HUES6 (cell line): ENCODE measurements around the gene EYA4.
"Not testable (repeated sequence)": the region's sequence is repeated elsewhere in the genome, so short reads cannot be mapped to it uniquely, and the experiment has no call there.

Source experiments
- H3K27ac ChIP-seq: 2 replicates; pipeline ENCODE4 v1.7.0; 2013; ENCODE audit warnings: low read depth, mild to moderate bottlenecking, low read length, inconsistent platforms
- H3K27me3 ChIP-seq: 2 replicates; pipeline ENCODE4 v1.6.1; 2013; ENCODE audit warnings: low read length; ENCODE audit not compliant: control insufficient read depth, insufficient read depth
- H3K36me3 ChIP-seq: 2 replicates; pipeline ENCODE4 v1.6.1; 2013; ENCODE audit warnings: low read length; ENCODE audit not compliant: control insufficient read depth, insufficient read depth
- H3K4me1 ChIP-seq: 2 replicates; pipeline ENCODE4 v1.6.1; 2013; ENCODE audit warnings: low read length; ENCODE audit not compliant: control insufficient read depth, insufficient read depth
- H3K4me3 ChIP-seq: 2 replicates; pipeline ENCODE4 v1.5.1; 2013; ENCODE audit warnings: low read depth, low read length
- H3K9ac ChIP-seq: one replicate; pipeline ENCODE4 v1.6.1; 2013; ENCODE audit warnings: mild to moderate bottlenecking, low read length
- H3K9me3 ChIP-seq: 2 replicates; pipeline ENCODE4 v1.6.1; 2013; ENCODE audit warnings: low read depth, low read length; ENCODE audit not compliant: control insufficient read depth, insufficient read depth

EYA4 gene

DNA sequence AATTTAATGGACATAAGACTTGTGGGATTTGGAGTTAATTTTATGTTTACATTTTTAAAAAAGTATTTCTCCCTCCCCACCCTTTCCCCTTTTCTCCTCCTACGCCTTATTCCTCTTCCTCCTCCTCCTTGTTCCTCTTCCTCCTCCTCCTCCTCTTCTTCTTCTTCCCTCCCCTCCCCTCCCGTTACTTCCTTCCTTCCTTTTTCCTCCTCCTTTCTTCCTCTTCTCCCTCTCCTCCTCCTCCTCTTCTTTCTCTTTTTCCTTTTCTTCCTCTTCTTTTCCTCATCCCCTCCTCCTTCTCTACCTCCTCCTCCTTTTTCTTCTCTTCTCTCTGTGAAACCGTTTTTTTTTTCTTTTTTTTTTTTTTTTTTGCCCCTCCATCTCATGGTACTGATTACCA is 139.6 kb downstream of the EYA4 start:
- no peak overlapping the region for H3K27ac ChIP-seq
- H3K9ac ChIP-seq: no peak overlapping the region
- no peaks in the 10 kb centered on the region for H3K9me3 ChIP-seq
- H3K4me1 ChIP-seq: no peaks in the 10 kb centered on the region
- no peaks in the 10 kb centered on the region for H3K36me3 ChIP-seq
- H3K4me3 ChIP-seq: no peak overlapping the region
- no peaks in the 10 kb centered on the region for H3K27me3 ChIP-seq

DNA sequence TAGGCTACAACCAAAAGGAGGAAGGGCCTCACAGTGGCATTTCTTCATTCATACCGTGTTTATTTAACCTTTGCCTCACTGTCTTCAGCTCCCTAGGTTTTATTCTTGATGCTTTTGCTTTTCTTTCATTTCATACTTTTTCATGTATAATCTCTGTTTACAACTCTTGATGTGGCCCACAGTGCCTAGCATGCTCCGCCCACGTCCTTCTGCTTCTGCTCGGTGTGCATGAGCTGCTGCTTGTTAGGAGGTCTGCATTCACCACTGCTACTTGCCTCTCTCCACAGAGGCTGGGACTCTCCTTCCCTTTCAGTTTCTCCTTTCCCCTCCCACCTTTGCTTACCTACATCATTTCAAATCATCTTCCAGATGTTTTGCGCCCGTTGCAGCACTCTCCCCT is 147.6 kb downstream of the EYA4 start:
- Histone ChIP-seq H3K27me3 (no peaks in the 10 kb centered on the region), H3K36me3 (no peaks in the 10 kb centered on the region), H3K4me1 (peaks cover 12% of the 10 kb centered on the region), H3K27ac (no peak overlapping the region), H3K4me3 (no peak overlapping the region), H3K9ac (no peak overlapping the region), H3K9me3 (no peaks in the 10 kb centered on the region)

DNA sequence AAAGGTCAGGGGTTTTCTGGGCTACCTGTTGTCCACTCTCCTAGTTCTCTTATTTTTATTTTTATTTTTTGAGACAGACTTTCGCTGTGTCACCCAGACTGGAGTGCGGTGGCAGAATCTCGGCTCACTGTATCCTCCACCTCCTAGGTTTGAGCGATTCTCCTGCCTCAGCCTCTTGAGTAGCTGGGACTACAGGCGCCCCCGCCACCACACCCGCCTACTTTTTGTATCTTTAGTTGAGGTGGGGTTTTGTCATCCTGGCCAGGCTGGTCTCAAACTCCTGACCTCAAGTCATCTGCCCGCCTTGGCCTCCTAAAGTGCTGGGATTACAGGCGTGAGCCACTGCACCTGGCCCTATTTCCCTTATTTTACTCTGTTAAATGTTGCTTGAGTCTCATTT is 149.0 kb downstream of the EYA4 start:
- Histone ChIP-seq H3K36me3 (no peaks in the 10 kb centered on the region), H3K4me3 (no peak overlapping the region), H3K9ac (no peak overlapping the region), H3K9me3 (no peaks in the 10 kb centered on the region), H3K4me1 (peaks cover 12% of the 10 kb centered on the region), H3K27ac (no peak overlapping the region), H3K27me3 (no peaks in the 10 kb centered on the region)

DNA sequence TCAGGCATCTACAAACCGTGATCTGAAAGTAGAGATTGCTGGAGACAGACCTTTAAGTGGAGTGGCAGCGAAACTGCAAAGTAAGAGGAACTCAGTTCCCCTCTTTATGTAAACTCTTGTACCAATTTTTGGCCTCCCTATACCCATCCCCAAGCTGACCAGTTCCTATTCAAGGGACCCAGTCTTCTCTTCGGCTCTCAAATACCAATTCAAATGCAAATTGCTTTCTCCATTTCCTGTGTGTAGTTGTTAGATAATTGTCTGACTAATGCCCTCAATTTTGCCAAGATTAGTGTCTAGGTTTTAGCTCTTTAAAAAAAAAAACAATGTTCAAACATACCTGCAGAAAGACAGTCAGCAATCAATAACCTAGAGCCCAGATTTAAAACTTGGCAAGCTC is 150.9 kb downstream of the EYA4 start:
- H3K9me3 ChIP-seq: no peaks in the 10 kb centered on the region
- no peak overlapping the region for H3K27ac ChIP-seq
- H3K4me3 ChIP-seq: no peak overlapping the region; the same call in 1 of the 2 replicates
- H3K4me1 ChIP-seq: peaks cover 12% of the 10 kb centered on the region
- no peak overlapping the region for H3K9ac ChIP-seq
- H3K36me3 ChIP-seq: no peaks in the 10 kb centered on the region
- no peaks in the 10 kb centered on the region for H3K27me3 ChIP-seq

DNA sequence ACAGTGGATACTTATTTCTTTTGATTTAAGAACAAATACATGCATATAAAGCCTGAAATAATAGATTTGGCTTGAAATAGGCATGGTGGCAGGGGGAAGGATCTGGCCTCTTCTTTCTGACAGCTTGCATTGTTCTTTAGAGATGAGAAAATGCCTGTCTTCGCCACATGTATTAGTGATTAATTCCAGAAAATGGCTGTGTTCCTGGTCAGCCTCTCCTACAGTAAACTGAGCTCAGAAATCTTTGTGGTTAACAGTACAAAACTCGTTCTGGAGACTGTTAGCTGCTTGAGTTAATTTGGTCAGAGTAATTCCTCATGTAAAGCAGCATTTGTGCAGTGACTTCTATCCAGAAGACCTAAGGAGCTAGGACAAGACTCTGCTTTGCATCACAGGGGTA is 151.5 kb downstream of the EYA4 start:
- Histone ChIP-seq H3K9ac (no peak overlapping the region), H3K4me3 (no peak overlapping the region), H3K27me3 (no peaks in the 10 kb centered on the region), H3K9me3 (no peaks in the 10 kb centered on the region), H3K4me1 (peaks cover 12% of the 10 kb centered on the region), H3K27ac (no peak overlapping the region), H3K36me3 (no peaks in the 10 kb centered on the region)

DNA sequence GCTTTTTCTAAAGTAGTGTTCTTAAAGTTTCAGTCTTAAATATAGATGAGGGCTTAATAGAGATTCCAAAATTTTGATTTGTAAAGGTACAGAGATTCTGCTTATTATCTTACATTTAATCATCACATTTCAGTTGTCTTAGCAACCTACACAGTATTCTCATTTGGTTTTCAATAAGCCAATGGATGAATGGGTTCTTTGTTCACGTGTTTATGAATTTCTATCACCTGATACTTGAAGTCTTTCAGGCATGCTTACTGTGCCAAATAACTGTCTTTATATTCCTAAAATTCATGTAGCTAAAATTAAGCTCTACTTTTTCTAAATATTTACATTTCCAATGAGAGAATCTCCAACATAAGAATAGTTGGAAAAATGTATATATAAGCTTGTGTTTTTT is 152.7 kb downstream of the EYA4 start:
- no peak overlapping the region for H3K4me3 ChIP-seq
- H3K4me1 ChIP-seq: peaks cover 12% of the 10 kb centered on the region
- no peak overlapping the region for H3K9ac ChIP-seq
- no peak overlapping the region for H3K27ac ChIP-seq
- H3K36me3 ChIP-seq: no peaks in the 10 kb centered on the region
- H3K9me3 ChIP-seq: no peaks in the 10 kb centered on the region
- no peaks in the 10 kb centered on the region for H3K27me3 ChIP-seq

DNA sequence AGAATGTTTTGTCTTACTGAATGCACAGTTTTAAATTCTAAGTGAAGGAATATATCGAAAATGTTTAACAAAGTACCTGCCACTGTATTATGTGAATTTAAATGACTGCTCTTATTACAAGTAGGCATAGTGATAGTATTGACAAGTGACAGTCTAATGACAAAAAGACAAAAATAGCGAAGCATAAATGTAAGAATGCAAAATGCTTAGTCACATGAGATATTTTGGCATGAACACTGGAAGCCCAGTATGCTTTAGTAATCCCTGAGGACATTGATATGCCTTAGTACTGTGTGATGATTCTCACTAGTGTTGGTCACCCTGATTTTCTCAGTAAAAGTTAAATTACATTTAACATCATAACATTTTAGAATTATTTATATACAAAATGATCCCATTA is 153.5 kb downstream of the EYA4 start:
- H3K9me3 ChIP-seq: no peaks in the 10 kb centered on the region
- no peaks in the 10 kb centered on the region for H3K36me3 ChIP-seq
- H3K4me3 ChIP-seq: no peak overlapping the region
- no peaks in the 10 kb centered on the region for H3K27me3 ChIP-seq
- H3K4me1 ChIP-seq: peaks cover 12% of the 10 kb centered on the region
- H3K27ac ChIP-seq: no peak overlapping the region
- no peak overlapping the region for H3K9ac ChIP-seq

DNA sequence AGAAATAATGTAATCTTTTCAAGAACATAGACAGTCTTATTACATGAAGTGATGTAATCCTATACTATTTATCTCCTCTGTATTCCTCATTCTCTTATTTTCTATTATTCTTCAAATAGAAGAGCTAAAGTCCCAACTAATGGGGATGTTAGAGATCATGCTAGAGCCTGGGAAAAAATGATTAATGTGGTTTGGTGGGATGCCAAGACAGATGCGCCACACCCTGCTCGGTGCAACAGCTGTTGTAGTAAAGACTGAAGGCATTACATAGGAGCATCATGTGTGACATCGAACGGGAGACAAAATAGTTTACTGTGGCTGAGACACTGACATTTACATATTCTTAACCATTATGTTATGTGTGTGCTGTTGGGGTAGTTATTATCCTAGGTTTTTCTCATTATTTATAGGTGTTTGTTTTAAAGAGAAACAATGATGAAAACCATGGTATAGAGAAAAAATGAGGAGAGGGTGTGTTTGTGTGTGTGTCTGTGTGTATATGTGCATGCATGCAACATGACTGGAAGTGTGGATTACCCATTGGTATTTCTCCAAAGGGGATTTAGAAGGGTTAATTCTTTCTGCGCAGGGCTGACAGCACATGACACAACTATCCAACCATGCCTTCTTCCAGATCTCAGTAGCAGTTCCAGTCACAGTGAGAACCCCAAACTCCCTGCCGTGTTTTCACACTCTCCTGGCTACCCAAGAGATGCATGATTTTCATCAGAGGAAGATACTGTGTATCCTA is 155.3 kb downstream of the EYA4 start:
- no peak overlapping the region for H3K4me3 ChIP-seq
- no peak overlapping the region for H3K27ac ChIP-seq
- H3K36me3 ChIP-seq: no peaks in the 10 kb centered on the region
- H3K9ac ChIP-seq: no peak overlapping the region
- H3K27me3 ChIP-seq: no peaks in the 10 kb centered on the region
- peaks cover 12% of the 10 kb centered on the region for H3K4me1 ChIP-seq
- H3K9me3 ChIP-seq: no peaks in the 10 kb centered on the region

DNA sequence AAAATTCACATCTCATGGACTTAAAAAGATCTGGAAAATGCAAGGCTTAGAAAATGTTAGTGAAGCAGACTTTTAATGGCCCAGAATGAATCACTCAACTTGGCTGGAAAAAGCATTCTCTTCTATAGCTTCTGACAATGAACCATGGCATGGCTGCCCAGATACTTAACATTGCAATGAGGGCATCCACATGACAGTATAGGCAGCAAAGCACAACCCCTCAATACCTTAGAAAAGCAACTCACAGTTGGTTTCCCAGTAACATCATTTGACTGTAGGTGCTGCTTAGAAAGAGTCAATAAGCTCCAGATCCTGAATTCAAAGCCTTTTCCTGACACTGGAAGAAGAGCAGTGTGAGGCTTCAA is 155.8 kb downstream of the EYA4 start:
- no peak overlapping the region for H3K27ac ChIP-seq
- no peaks in the 10 kb centered on the region for H3K36me3 ChIP-seq
- peaks cover 6% of the 10 kb centered on the region for H3K4me1 ChIP-seq
- no peak overlapping the region for H3K4me3 ChIP-seq
- H3K27me3 ChIP-seq: no peaks in the 10 kb centered on the region
- no peak overlapping the region for H3K9ac ChIP-seq
- no peaks in the 10 kb centered on the region for H3K9me3 ChIP-seq

DNA sequence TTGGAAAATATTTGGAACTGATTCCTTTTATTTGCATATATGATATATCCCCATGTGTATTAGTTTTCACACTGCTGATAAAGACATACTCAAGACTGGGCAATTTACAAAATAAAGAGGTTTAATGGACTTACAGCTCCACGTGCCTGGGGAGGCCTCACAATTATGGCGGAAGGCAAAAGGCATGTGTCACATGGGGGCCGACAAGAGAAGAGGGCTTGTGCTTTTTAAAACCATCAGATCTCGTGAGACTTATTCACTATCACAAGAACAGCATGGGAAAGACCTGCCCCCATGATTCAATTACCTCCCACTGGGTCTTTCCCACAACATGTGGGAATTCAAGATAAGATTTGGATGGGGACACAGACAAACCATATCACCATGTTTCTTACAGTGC is 156.4 kb downstream of the EYA4 start:
- H3K36me3 ChIP-seq, H3K4me3 ChIP-seq, H3K9ac ChIP-seq, H3K27me3 ChIP-seq, H3K9me3 ChIP-seq, H3K4me1 ChIP-seq, H3K27ac ChIP-seq: not testable (repeated sequence)

DNA sequence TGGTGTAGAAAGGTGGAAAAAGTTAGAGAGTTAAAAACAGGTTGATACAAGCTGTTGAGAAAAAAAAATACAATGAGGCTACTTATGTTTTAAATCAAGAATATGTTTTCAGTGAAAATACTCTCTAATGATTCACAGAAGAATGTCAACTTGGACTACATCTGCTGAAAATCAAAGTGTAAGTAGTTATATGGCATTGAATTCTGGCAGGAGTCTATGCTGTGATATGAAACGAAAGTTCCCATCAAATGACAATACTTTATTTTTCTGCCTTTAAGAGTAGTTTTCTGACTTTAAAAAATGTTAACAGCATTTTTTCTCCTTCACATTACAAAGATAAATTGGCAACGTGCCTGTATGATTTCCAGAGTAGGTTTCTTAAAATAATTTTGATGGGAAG is 158.3 kb downstream of the EYA4 start:
- Histone ChIP-seq H3K36me3 (no peaks in the 10 kb centered on the region), H3K4me1 (no peaks in the 10 kb centered on the region), H3K9me3 (no peaks in the 10 kb centered on the region), H3K9ac (no peak overlapping the region), H3K4me3 (no peak overlapping the region), H3K27ac (no peak overlapping the region), H3K27me3 (no peaks in the 10 kb centered on the region)

DNA sequence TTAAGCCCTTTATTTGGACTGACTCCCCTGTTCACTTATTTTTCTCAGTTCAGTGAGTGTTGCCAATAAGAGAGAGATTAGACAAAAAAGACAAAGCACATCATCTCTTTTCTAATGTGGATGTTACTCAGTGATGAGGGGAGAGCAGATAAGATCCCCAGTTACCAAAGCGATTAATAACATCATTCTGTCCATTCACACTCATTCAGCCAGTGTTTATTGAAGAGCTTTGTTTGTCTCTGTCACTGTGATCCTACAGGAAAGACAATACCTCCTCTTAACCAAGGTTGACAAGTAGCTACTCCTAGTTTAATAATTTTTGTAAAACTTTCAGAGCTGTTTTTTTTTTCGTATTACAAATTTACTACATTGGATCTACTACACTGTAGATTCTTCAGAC is 163.0 kb downstream of the EYA4 start:
- no peaks in the 10 kb centered on the region for H3K9me3 ChIP-seq
- no peaks in the 10 kb centered on the region for H3K27me3 ChIP-seq
- H3K4me3 ChIP-seq: no peak overlapping the region
- no peaks in the 10 kb centered on the region for H3K36me3 ChIP-seq
- H3K27ac ChIP-seq: no peak overlapping the region
- peaks cover 9% of the 10 kb centered on the region for H3K4me1 ChIP-seq
- H3K9ac ChIP-seq: no peak overlapping the region
